Neural cell (in vitro differentiated cells): ENCODE measurements around the gene ABCA8. TPM values are rescaled to one million over a fixed set of nuclear protein-coding genes. Genes with fewer than 3 reads are reported as not detected.

Source experiments
- H2AFZ ChIP-seq: fragments of 200-600, 300-800 bp; sonication (generic), shearing (Covaris generic); 2 replicates; pipeline ENCODE4 v1.6.0; 2014; ENCODE audit warnings: low read depth, mild to moderate bottlenecking, antibody characterized with exemption, low read length, moderate library complexity
- H3F3A ChIP-seq: fragments of 200-600 bp; shearing (Covaris generic); 2 replicates; pipeline ENCODE4 v1.6.1; 2016; ENCODE audit warnings: mild to moderate bottlenecking, moderate library complexity, mixed read lengths, antibody characterized with exemption, low read length; ENCODE audit not compliant: insufficient read depth, poor library complexity, severe bottlenecking
- H3K27ac ChIP-seq: fragments of 200-600, 300-800 bp; sonication (generic), shearing (Covaris generic); 2 replicates; pipeline ENCODE4 v1.5.1; 2014; ENCODE audit warnings: mild to moderate bottlenecking, low read length, moderate library complexity
- H3K27me3 ChIP-seq: fragments of 300-800, 200-600 bp; sonication (generic), shearing (Covaris generic); 2 replicates; pipeline ENCODE4 v1.6.0; 2014; ENCODE audit warnings: mild to moderate bottlenecking, low read depth, low read length, moderate library complexity; ENCODE audit not compliant: insufficient read depth
- H3K36me3 ChIP-seq: fragments of 300-800, 200-600 bp; sonication (generic), shearing (Covaris generic); 2 replicates; pipeline ENCODE4 v1.5.1; 2014; ENCODE audit warnings: mild to moderate bottlenecking, antibody characterized with exemption, low read length, moderate library complexity; ENCODE audit not compliant: insufficient read depth
- H3K4me2 ChIP-seq: fragments of 300-800, 200-600 bp; sonication (generic), shearing (Covaris generic); 2 replicates; pipeline ENCODE4 v1.6.0; 2014; ENCODE audit warnings: mild to moderate bottlenecking, low read length
- H3K4me3 ChIP-seq: fragments of 300-800, 200-600 bp; sonication (generic), shearing (Covaris generic); 2 replicates; pipeline ENCODE4 v1.5.1; 2014; ENCODE audit warnings: mild to moderate bottlenecking, low read length, moderate library complexity
- H3K79me2 ChIP-seq: fragments of 200-600 bp; shearing (Covaris generic); replicated peaks from 2 replicates; pipeline ENCODE4 v1.6.0; 2014; ENCODE audit warnings: mild to moderate bottlenecking, low read length, moderate library complexity; ENCODE audit not compliant: insufficient read depth
- H3K9ac ChIP-seq: fragments of 300-800, 200-600 bp; sonication (generic), shearing (Covaris generic); 2 replicates; pipeline ENCODE4 v1.6.1; 2016; ENCODE audit warnings: mild to moderate bottlenecking, low read length, mixed read lengths
- H3K9me2 ChIP-seq: fragments of 200-600 bp; shearing (Covaris generic); 2 replicates; pipeline ENCODE4 v1.6.1; 2016; ENCODE audit warnings: mild to moderate bottlenecking, low read length, mixed read lengths; ENCODE audit not compliant: insufficient read depth
- H3K9me3 ChIP-seq: fragments of 200-600, 300-800 bp; sonication (generic), shearing (Covaris generic); 2 replicates; pipeline ENCODE4 v1.6.1; 2016; ENCODE audit warnings: mild to moderate bottlenecking, mixed run types, low read length, moderate library complexity, mixed read lengths
- H4K20me1 ChIP-seq: fragments of 200-600 bp; shearing (Covaris generic); 2 replicates; pipeline ENCODE4 v1.6.1; 2016; ENCODE audit warnings: mild to moderate bottlenecking, mixed run types; ENCODE audit not compliant: insufficient read depth
- CTCF ChIP-seq: fragments of 450-650 bp; IDR thresholded peaks from 2 replicates; pipeline ENCODE4 v1.5.1; 2014; ENCODE audit warnings: antibody characterized with exemption, mild to moderate bottlenecking, moderate library complexity; ENCODE audit not compliant: poor library complexity, severe bottlenecking
- EP300 ChIP-seq: fragments of 450-650 bp; conservative IDR thresholded peaks from 2 replicates; pipeline ENCODE4 v1.6.1; 2014; ENCODE audit warnings: antibody characterized with exemption, mild to moderate bottlenecking, moderate library complexity; ENCODE audit not compliant: poor library complexity, severe bottlenecking
- EZH2 ChIP-seq: fragments of 200-600, 300-800 bp; shearing (Covaris generic), sonication (generic); IDR thresholded peaks from 2 replicates; pipeline ENCODE4 v1.6.1; 2014; ENCODE audit warnings: antibody characterized with exemption, low read length, borderline replicate concordance, mild to moderate bottlenecking; ENCODE audit not compliant: insufficient read depth, poor library complexity, severe bottlenecking
- MXI1 ChIP-seq: fragments of 450-650 bp; conservative IDR thresholded peaks from 2 replicates; pipeline ENCODE4 v1.6.1; 2014; ENCODE audit warnings: antibody characterized with exemption, mild to moderate bottlenecking; ENCODE audit not compliant: poor library complexity, severe bottlenecking
- POLR2AphosphoS5 ChIP-seq: IDR thresholded peaks from 2 replicates; pipeline ENCODE4 v1.6.1; 2012
- RAD21 ChIP-seq: fragments of 450-650 bp; conservative IDR thresholded peaks from 2 replicates; pipeline ENCODE4 v1.6.1; 2014; ENCODE audit warnings: antibody characterized with exemption, mild to moderate bottlenecking, moderate library complexity
- SMC3 ChIP-seq: fragments of 450-650 bp; conservative IDR thresholded peaks from 2 replicates; pipeline ENCODE4 v1.6.1; 2014; ENCODE audit warnings: antibody characterized with exemption, mild to moderate bottlenecking, moderate library complexity; ENCODE audit not compliant: poor library complexity
- TAF1 ChIP-seq: IDR thresholded peaks from 2 replicates; pipeline ENCODE4 v1.6.1; 2012; ENCODE audit warnings: low read depth
- polyA plus RNA-seq: library from polyadenylated mRNA; depleted of rRNA; stranded (reverse); fragments of >200 nt; gene quantifications from 2 replicates; pipeline ENCODE4 v1.2.3, GENCODE V29; 2014
- TF ChIP-seq, protein P1 (sequence below): IDR thresholded peaks from 2 replicates; pipeline ENCODE4 v1.6.1; 2012; ENCODE audit warnings: borderline replicate concordance

The ABCA8 gene
- polyA plus RNA-seq, 1 donor from 2014 or later: not detected

DNA sequence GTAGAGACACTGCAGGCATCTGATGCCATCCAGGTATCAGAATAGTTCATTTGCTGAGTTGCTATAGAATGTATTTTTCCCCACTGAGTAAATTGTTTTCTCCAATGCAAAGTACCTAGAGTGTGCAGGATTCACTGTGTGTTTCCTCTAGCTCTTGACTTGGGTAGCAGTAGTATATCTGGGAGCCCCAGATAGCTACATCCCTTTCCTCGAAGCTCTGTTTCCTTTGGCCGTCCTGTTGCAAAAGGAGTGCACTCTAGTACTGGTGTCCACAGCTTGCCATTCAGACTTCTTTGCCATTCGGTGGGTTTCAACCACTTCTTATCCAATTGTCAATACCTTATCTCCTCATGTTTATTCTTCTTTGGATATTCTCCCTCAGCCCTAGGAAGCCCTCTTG is 12.8 kb downstream of the ABCA8 start:
- no peak overlapping the region for H3K9ac ChIP-seq
- no peaks in the 10 kb centered on the region for H3K9me3 ChIP-seq
- H3K27me3 ChIP-seq: no peaks in the 10 kb centered on the region
- no peaks in the 10 kb centered on the region for H3K9me2 ChIP-seq
- H3K4me2 ChIP-seq: no peak overlapping the region
- no peak overlapping the region for H2AFZ ChIP-seq
- TF ChIP-seq EP300 (no peak), RAD21 (no peak), SMC3 (no peak), POLR2AphosphoS5 (no peak), CTCF (no peak), TAF1 (no peak), MXI1 (no peak), EZH2 (no peak)
- TF ChIP-seq, protein P1, sequence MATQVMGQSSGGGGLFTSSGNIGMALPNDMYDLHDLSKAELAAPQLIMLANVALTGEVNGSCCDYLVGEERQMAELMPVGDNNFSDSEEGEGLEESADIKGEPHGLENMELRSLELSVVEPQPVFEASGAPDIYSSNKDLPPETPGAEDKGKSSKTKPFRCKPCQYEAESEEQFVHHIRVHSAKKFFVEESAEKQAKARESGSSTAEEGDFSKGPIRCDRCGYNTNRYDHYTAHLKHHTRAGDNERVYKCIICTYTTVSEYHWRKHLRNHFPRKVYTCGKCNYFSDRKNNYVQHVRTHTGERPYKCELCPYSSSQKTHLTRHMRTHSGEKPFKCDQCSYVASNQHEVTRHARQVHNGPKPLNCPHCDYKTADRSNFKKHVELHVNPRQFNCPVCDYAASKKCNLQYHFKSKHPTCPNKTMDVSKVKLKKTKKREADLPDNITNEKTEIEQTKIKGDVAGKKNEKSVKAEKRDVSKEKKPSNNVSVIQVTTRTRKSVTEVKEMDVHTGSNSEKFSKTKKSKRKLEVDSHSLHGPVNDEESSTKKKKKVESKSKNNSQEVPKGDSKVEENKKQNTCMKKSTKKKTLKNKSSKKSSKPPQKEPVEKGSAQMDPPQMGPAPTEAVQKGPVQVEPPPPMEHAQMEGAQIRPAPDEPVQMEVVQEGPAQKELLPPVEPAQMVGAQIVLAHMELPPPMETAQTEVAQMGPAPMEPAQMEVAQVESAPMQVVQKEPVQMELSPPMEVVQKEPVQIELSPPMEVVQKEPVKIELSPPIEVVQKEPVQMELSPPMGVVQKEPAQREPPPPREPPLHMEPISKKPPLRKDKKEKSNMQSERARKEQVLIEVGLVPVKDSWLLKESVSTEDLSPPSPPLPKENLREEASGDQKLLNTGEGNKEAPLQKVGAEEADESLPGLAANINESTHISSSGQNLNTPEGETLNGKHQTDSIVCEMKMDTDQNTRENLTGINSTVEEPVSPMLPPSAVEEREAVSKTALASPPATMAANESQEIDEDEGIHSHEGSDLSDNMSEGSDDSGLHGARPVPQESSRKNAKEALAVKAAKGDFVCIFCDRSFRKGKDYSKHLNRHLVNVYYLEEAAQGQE: no peak
- H3F3A ChIP-seq: no peaks in the 10 kb centered on the region
- H4K20me1 ChIP-seq: no peaks in the 10 kb centered on the region
- no peaks in the 10 kb centered on the region for H3K79me2 ChIP-seq
- no peaks in the 10 kb centered on the region for H3K36me3 ChIP-seq
- H3K27ac ChIP-seq: no peak overlapping the region
- H3K4me3 ChIP-seq: no peak overlapping the region

GRCh38 chr17:68941761-68942160 is 13.4 kb downstream of the ABCA8 start:
- no peak overlapping the region for H3K27ac ChIP-seq
- H3K9ac ChIP-seq: no peak overlapping the region
- H3F3A ChIP-seq: no peaks in the 10 kb centered on the region
- H3K4me2 ChIP-seq: no peak overlapping the region
- H3K9me2 ChIP-seq: no peaks in the 10 kb centered on the region
- no peak for TF ChIP-seq CTCF
- TF ChIP-seq EZH2: no peak
- no peak for TF ChIP-seq SMC3
- TF ChIP-seq, protein P1: no peak
- TF ChIP-seq TAF1: no peak
- no peak for TF ChIP-seq MXI1
- no peak for TF ChIP-seq RAD21
- TF ChIP-seq POLR2AphosphoS5: no peak
- no peak for TF ChIP-seq EP300
- H3K27me3 ChIP-seq: no peaks in the 10 kb centered on the region
- H3K9me3 ChIP-seq: no peaks in the 10 kb centered on the region
- no peak overlapping the region for H2AFZ ChIP-seq
- no peaks in the 10 kb centered on the region for H3K36me3 ChIP-seq
- H4K20me1 ChIP-seq: no peaks in the 10 kb centered on the region
- no peak overlapping the region for H3K4me3 ChIP-seq
- H3K79me2 ChIP-seq: no peaks in the 10 kb centered on the region
